Stimulated activated CD8-positive, alpha-beta memory T cell treated with anti-CD3 and anti-CD28 coated beads, Interleukin-15, amount 100 ng/mL, for 24 hours (primary cell): ENCODE data around the gene RAE1.
"Not testable (repeated sequence)": the region's sequence is repeated elsewhere in the genome, so short reads cannot be mapped to it uniquely, and the experiment has no call there.

ENCODE experiments used
- DNase-seq: peaks from one replicate; pipeline ENCODE4 v3.0.0-alpha.2; 2020; ENCODE audit warnings: low read depth

Gene RAE1

DNA sequence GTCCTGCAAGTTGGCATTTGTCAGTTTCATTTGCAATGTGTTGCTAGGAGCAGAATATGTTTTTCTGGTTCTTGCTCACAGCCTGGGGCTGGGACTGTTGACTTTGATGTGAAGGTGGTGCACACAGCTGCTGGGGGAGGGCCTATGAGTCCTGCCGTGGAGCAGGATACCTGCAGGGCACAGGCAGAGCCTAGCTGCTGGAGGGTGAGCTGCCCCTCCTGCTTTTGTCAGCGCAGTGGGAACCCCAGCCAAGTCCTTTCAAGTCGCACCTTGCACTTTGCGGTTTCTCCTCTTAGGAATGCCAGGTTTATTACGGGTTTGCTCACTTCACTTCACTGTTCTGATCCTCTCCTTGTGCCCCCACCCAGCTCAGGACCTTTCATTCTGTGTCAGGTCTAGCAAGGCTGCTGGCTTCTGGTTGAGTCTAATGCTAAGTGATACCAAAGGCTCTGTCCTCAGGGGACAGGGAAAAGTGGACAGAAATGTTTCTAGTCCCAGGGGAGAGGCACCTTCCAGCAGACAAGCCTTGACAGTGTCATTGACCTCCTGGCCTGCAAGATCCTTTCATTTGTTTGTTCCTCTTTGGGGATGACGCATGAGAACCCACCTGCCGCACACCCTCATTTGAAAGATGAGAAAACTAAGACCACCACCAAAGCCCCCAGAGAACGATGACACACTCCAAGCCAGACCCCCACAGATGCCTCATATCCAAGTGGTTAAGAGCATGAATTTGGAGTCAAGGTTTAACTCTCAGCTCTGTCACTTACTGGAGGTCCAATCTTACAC is 24.2 kb upstream of the RAE1 start:
- no peak for DNase-seq

DNA sequence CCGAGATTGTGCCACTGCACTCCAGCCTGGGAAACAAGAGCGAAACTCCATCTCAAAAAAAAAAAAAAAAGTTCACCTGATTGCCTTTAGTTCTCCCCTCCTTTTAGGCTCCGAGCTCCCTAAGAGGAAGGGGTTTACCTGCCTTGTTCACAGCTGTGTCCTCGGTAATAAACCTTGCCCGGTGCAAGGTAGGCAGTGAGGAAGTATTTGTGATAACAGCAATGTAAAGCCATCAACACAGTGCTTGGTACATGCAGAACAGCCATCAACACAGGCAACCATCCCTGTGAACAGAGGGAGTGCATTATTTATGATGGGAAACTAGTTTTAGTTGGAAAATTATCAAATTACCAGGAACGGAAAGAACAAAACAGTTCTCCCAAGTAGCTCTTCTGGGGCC is 23.2 kb upstream of the RAE1 start:
- no peak for DNase-seq

DNA sequence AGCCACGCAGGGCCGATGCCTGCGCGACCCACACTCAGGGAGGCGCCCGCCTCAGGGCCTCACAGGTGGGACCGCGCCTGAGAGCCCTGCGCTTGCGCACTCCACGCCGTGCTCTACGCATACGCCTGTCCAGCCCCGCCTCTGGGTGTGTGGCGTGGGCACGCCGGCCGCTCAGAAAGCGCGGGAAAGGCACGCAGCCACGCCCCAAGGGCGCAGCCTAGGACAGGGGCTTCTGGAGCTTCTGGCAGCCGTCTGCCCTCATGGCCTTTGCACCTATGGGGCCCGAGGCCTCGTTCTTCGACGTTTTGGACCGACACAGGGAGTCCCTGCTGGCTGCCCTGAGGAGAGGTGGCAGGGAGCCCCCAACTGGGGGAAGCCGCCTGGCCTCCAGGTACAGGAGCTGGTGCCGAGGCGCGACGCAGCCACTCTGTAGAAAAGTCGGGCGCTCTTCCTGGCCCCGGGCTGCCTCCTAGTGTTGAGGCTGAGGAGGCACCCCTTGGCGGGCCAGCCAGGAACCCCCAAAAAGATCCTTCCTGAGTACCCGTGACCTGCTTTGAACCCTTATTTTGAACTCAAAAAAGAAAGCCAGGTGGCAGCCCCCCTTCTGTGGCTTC is 21.3 kb upstream of the RAE1 start, which contains the start of gene SPO11:
TSS of gene SPO11 (plus strand) at position 196 of the 614 bp plus-strand sequence. CDS start at position 261, 65 bp downstream.
- no peak for DNase-seq

GRCh38 chr20:57330998-57331397 is 20.1 kb upstream of the RAE1 start:
- DNase-seq: no peak

DNA sequence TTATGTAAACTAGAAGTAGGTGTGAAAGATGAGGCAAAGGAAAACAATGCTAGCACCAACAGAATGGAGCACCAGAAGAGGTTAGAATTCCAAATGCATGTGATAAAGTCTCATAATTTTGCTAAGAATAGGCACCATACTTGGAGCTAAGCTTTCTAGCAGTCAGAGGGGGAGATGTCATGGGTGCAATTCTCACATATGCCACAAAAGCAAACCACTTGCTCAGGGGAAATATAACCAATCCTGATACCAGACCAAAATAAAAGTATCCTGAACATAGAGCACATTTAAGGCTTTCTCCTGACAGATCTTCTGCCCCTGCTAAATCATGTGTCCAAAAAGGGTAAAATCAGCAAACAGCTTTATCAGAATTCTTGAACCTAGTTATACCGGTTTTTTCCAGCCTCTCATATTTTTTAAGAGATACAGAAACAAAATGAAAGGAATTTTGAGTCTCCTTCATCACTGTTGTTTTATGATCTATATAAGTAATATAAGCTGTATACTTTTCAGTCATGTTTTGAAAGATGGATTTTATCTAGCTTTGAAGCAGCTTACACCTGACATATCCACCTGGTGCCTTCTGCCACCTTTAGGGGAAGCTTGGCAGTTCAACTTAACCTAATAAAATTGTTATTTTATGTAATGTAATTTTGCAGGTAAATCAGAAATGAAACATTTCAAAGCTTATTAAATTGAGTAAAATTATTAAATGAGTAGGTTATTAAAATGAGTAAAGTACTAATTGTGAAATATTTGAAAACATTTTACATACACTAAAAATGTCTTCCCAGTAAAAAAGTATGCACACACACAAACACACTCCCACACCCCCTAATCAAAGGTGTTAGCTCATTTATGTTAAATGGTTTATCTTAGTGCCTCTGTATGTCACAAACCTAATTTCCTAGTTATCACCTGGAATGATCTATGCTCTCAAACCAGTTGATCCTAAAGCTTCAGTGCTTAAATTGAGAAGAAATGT is 18.7 kb upstream of the RAE1 start:
- DNase-seq: no peak

DNA sequence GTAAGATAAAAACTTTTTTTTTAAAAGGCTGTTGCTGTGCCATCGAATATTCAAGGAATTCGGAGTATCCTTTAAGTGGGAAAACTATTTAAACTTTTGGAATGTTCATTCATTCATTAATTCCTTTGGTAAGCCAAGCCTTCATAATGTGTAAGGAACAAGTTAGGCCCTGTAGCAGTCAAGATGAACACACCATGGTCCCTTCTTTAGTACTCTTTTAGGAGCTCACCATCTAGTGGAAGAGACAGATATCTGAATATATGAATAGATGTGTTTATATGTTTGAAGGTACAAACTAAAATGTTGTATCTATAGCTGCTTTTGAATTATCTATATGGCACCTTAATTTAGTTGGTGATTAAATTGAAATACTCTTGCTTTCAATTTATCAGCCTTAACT is 15.7 kb upstream of the RAE1 start:
- no peak for DNase-seq

DNA sequence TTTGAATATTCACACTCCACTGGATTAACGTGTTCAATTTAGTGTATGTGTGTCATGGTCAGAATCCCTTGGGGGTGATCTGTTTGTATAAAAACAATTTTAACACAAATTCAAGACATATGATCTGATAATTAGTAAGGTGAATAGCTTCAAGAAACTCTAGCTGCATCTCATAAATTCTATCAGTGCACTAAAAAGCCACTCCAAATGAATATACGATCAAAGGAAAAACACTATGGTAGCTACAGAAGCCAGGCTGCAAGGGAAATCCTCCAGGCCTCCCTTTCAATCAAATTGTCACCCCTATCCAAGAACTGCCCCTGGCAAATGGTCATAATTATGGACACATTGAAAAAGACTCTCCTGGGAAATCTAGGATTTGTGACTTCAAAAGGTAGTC is 9.4 kb upstream of the RAE1 start:
- no peak for DNase-seq

GRCh38 chr20:57342829-57343228 is 8.2 kb upstream of the RAE1 start:
- no peak for DNase-seq

DNA sequence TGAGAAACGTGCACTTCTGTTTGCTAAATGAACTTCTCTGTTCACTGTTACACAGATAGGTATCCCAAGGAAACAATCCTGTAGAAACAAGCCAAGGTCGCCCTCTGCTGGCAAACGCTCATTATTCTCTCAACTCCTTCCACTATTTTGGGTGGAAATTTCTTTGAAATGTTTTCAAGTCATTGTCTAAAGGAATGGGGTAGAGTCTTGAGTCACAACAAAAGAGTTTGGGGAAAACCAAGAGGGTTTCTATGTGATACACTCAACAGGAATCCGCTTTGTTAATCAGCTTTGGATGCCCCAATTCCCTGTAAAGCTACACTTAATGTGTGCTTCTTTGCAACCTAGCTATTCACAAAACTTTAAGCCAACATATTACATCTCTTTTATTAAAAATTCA is 4.6 kb upstream of the RAE1 start:
- peak; percentile 33 for DNase-seq

DNA sequence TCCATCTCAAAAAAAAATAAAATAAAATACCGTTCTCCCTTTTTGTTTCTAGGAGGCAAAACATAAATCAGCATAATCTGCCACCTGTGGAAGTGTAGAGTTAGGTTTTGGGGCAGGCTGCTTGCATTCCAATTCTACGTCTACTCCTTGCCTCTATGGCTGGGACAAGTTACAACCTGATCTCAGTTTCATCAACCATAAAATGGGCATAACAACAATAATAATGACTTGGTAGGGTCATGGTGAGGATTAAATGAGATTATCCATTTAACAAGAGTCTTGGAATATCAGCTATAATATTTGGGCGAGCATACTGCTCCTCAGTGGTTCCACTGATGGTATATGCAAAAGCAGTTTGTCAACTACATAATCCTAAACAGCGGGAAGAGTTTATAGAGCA is 3.7 kb upstream of the RAE1 start:
- no peak for DNase-seq

GRCh38 chr20:57348200-57348921 is 2.7 kb upstream of the RAE1 start:
- DNase-seq: not testable (repeated sequence)

- DNase-seq: not testable (repeated sequence)
Measured at GRCh38 chr20:57348922-57349574, 2.0 kb upstream of the RAE1 start.

DNA sequence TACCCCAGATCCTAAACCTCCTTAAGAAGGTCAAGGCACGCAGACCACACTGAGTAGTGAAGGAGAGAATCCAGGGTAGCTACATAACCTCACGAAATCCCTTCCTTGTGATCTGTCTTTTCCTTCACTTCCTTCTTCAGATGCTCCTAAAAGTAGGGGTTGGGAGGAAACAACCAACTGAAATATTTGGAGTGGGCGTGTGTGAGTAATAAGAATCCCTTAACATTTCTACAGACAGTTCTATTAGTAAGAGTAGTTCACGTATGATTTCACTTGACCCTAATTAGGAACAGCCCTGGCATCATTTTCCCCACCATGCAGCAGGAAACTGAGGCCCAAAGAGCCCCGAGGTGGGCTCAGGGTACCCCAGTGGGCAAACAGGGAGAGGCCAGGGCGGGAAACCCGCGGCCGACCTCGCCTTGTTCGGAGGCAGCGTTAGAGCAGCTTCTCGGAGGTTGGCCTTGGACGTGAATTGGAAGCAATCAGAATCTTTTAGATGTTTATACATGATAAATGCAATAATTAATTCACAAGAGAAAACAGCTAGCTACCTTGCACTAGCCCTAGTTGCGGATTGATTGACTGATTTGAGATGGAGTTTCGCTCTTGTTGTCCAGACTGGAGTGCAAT is 859 bp upstream of the RAE1 start:
- DNase-seq: no peak

- DNase-seq: not testable (repeated sequence)
Measured at GRCh38 chr20:57350726-57351041, 371 bp upstream of the RAE1 start.

- no peak for DNase-seq
Measured at GRCh38 chr20:57352305-57352704, 1.2 kb downstream of the RAE1 start.

GRCh38 chr20:57353351-57353750 is 2.3 kb downstream of the RAE1 start:
- DNase-seq: no peak

DNA sequence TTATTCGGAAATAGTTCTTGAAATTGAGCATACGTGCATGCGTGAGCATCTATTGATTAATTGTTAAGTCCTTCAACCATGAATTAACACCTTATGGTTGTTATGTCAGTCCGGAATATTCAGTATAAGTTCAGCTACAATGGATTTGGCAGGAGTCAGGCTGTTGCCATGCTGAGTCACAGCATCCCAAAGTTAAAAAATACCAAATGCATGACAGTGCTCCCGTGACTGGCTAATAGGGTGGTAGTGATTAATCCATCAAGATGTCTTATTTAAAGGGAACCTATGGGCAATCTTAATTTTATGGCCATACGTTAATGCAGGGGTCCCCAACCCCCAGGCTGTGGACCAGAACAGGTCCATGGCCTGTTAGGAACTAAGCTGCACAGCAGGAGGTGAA is 10.5 kb downstream of the RAE1 start:
- DNase-seq: no peak

DNA sequence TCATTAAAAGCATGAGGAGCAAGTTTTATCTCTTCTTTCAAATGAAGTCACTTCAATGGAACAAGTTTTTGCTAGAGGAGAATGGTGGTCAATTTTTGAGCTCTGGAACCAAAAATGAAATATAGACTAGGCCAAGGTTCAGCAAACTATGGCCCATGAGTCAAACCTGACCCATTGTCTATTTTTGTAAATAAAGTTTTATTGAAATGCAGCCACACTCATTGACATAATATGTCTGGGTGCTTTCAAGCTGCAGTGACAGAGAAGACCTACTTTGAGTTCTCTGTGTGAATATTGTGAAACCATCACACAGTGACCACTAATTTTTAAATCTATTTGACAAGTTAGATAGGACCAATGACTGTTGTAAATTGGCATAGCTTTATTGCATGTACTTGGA is 13.4 kb downstream of the RAE1 start:
- DNase-seq: no peak

- DNase-seq: no peak
Measured at GRCh38 chr20:57369596-57369995, 18.5 kb downstream of the RAE1 start.

- DNase-seq: no peak
Measured at GRCh38 chr20:57370316-57370715, 19.3 kb downstream of the RAE1 start.

- no peak for DNase-seq
Measured at GRCh38 chr20:57371363-57371762, 20.3 kb downstream of the RAE1 start.
